Activated T-cell treated with anti-CD3 and anti-CD28 coated beads, Interleukin-2, amount 50 U/mL, for 72 hours (primary cell): Measurements from ENCODE around the gene NKX6-2. TPM values are rescaled to one million over a fixed set of nuclear protein-coding genes. Genes with fewer than 3 reads are reported as not detected.

ENCODE experiments used
- ATAC-seq, 2 donors: fragments of 150-1000 bp; cut with Tn5 transposase; replicated peaks in 1 of 2; 2 replicates each; pipeline ENCODE4 v1.10.0; 2021; ENCODE audit warnings: moderate library complexity in 2 of 2, mild to moderate bottlenecking in 1 of 2
- DNase-seq, 2 donors: peaks; one replicate each; pipeline ENCODE4 v3.0.0; 2021 to 2022; ENCODE audit warnings: mixed read lengths in 1 of 2
- H3K27ac Mint-ChIP-seq: one replicate; pipeline ENCODE4 v1.8.0; 2022; ENCODE audit warnings: mild to moderate bottlenecking, moderate library complexity, mixed read lengths
- H3K27me3 Mint-ChIP-seq: one replicate; pipeline ENCODE4 v1.8.0; 2022; ENCODE audit warnings: low read depth, mixed read lengths
- H3K36me3 Mint-ChIP-seq, 2 donors: one replicate each; pipeline ENCODE4 v1.8.0; 2022; ENCODE audit warnings: mixed read lengths in 2 of 2, mild to moderate bottlenecking in 1 of 2; ENCODE audit not compliant: insufficient read depth in 2 of 2
- H3K4me1 Mint-ChIP-seq: one replicate; pipeline ENCODE4 v1.8.0; 2022; ENCODE audit warnings: low read depth, mixed read lengths
- H3K4me3 Mint-ChIP-seq, 2 donors: one replicate each; pipeline ENCODE4 v1.8.0; 2022; ENCODE audit warnings: mild to moderate bottlenecking in 2 of 2, mixed read lengths in 2 of 2, moderate library complexity in 2 of 2
- H3K9me3 Mint-ChIP-seq, 2 donors: one replicate each; pipeline ENCODE4 v1.8.0; 2022; ENCODE audit warnings: mixed read lengths in 2 of 2
- total RNA-seq, 2 donors: library from RNA; stranded (reverse); gene quantifications; one replicate each; pipeline ENCODE4 v1.2.3, GENCODE V29; 2022

Gene NKX6-2
- total RNA-seq, 2 donors from 2014 or later: not detected

DNA sequence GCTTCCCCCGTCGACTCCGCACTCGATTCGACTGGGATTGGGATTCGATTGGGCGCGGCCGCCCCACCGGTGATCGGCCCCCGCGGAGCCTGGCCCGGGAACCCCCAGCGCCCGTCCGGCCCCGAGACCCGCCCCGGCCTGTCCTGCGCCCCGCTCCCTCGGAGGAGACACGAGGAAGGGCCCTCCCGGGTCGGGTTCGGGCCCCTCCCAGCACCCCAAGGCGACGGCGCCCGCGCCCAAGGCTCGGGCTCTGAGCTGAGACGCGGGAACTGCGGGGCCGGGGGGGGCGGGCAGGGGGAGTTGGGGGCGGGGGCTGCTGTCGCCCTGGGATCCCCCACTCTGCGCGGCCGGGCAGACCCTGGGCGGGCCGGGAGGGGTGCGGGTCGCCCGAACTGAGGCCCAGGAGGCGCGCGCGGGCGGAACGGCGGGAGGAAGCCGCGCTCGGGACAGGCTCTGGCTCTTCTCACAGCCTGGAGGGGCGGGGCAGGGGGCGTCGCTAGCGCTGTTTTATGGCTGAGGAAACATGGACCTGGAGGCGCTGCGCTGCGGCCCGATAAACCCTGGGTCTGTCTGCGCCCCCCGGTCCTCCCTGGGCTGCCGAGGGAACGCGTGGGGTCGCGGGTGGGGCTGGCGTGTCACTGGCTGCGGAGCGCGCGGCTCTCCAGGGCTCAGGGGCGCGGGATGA, 1.7 kb upstream of the NKX6-2 start:
- DNase-seq (no peak), ATAC-seq (no peak)
- Mint-ChIP-seq H3K9me3 (no peaks in the 10 kb centered on the region), H3K27ac (no peak overlapping the region), H3K4me1 (no peaks in the 10 kb centered on the region), H3K36me3 (no peaks in the 10 kb centered on the region), H3K4me3 (no peak overlapping the region), H3K27me3 (peaks cover 6% of the 10 kb centered on the region)

- Mint-ChIP-seq H3K27ac (no peak overlapping the region), H3K9me3 (no peaks in the 10 kb centered on the region), H3K4me3 (no peak overlapping the region), H3K27me3 (peaks cover 6% of the 10 kb centered on the region), H3K36me3 (peaks cover 0 to 1% of the 10 kb centered on the region in 2 donors), H3K4me1 (no peaks in the 10 kb centered on the region)
- ATAC-seq (no peak), DNase-seq (no peak)
These were observed 1.0 kb upstream of the NKX6-2 start for GRCh38 chr10:132786884-132787494.

- ATAC-seq (no peak), DNase-seq (no peak)
- Mint-ChIP-seq H3K4me3 (no peak overlapping the region), H3K36me3 (peaks cover 0 to 4% of the 10 kb centered on the region in 2 donors), H3K27ac (no peak overlapping the region), H3K4me1 (no peaks in the 10 kb centered on the region), H3K9me3 (no peaks in the 10 kb centered on the region), H3K27me3 (peaks cover 6% of the 10 kb centered on the region)
These were observed 533 bp upstream of the NKX6-2 start for GRCh38 chr10:132786476-132786883.

GRCh38 chr10:132784866-132785722, 853 bp downstream of the NKX6-2 start:
- H3K4me3 Mint-ChIP-seq: no peak overlapping the region
- no peaks in the 10 kb centered on the region for H3K4me1 Mint-ChIP-seq
- no peak overlapping the region for H3K27ac Mint-ChIP-seq
- peak in 1 of 2 donors; percentile 17 for ATAC-seq
- no peaks in the 10 kb centered on the region for H3K9me3 Mint-ChIP-seq
- peaks cover 6% of the 10 kb centered on the region for H3K27me3 Mint-ChIP-seq
- no peak for DNase-seq
- peaks cover 0 to 4% of the 10 kb centered on the region in 2 donors for H3K36me3 Mint-ChIP-seq

DNA sequence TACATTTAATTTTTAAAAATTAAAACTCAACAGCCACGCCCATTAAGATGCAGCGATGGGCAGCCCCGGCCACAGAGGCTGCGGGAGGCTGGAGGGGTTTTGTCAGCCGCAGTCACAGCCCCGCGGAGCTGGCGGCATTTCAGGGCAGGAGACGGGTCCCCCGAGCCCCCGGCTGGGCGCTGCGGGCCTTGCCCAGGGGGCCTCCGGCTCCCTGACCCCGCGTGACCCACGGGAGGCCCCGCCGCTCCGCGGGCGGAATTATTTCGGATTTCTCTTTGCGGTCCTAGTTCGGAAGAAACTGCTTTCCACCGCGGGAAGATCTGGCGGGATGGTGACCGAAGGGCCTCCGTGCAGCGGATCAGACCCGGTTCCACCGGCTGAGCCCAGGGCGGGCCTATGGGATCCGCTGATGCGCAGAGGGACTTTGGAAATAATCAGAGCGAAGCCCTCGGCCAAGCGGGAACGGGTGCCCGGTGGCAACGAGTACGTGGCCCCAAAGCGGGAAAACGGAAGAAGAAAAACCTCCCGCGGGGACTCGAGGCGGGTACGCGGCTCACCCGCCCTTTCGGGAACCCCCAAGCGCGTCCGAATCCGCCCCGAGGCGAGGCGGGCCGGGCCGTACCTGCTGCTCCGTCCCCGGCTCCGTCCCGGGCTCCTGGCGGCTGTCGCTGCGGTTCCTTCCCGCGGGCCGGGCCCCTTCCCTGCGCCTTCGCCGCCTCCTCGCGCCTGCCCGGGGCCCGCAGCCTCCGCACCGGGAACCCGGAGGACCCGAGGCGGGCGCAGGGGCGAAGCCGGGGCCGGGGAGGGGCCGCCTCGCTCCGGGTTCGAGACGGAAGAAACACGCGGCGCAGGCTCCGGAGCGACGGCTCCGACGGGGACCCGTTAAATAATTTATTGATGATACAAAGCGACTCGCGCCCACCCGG, 1.7 kb downstream of the NKX6-2 start:
- ATAC-seq: no peak

DNA sequence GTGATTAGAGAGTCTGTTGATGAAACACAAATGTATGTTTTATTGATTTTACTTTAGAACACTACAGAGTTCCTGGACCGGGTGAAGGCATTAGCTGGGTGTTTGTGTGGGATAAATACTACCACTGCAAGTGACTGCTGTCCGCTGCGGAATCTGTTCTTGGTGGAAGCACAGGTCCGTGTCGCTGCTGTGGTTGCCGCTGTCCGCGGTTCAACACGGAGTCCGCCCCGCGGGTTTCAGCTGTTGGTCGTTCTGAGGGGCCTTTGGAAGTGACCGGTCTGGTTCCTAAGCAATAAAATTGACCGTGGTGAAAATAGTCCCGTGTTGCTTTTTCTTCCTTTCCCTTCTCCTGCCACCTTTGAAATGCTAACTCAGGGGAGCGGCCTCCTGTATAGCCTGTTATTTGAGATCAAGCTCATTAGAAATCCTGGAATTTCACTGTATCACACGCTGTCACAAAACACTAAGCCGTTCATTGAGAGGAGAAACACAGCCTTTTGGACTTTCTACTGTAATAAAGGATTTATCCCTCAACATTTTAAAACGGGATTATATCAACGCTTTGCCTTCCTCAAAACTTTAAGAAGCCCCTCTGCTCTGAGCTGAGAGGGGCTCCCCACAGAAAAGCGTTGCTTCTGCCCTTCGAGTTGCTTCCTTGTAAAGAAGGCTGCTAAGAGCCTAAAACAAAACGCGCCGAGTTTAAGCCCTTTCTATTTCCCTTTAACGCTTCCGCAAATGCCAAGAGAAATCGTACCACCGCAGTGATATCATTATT, 2.6 kb downstream of the NKX6-2 start:
- Mint-ChIP-seq H3K4me3 (no peak overlapping the region), H3K4me1 (no peaks in the 10 kb centered on the region), H3K27ac (no peak overlapping the region), H3K9me3 (no peaks in the 10 kb centered on the region), H3K36me3 (peaks cover 0 to 4% of the 10 kb centered on the region in 2 donors), H3K27me3 (no peaks in the 10 kb centered on the region)
- no peak for ATAC-seq
- no peak for DNase-seq

More for the DNA sequence above, 1.7 kb downstream of the NKX6-2 start:
- Mint-ChIP-seq H3K36me3 (peaks cover 0 to 4% of the 10 kb centered on the region in 2 donors), H3K4me1 (no peaks in the 10 kb centered on the region), H3K27ac (no peak overlapping the region), H3K9me3 (no peaks in the 10 kb centered on the region), H3K4me3 (no peak overlapping the region), H3K27me3 (no peaks in the 10 kb centered on the region)
- no peak for DNase-seq

DNA sequence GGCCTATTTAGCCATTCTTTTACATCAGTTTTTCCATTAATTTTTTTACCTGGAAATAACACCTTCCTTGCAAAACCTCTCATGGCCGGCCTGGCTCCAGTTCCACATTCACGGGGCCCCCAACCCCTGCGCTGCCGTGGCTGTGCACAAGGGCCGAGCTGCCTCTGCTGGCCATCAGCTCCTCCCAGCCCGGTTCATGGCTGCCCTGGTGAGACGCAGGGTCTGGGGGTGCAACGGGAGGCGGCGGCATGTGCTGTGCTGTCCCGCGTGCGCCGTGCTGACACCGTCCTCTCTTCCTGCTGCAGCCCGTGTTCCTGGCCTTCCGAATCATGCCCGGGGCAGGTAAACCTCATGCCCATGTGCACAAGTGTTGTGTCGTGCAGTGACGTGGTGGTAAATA, 4.4 kb downstream of the NKX6-2 start:
- no peak overlapping the region for H3K4me3 Mint-ChIP-seq
- no peaks in the 10 kb centered on the region for H3K27me3 Mint-ChIP-seq
- ATAC-seq (no peak), DNase-seq (no peak)
- no peaks in the 10 kb centered on the region for H3K9me3 Mint-ChIP-seq
- H3K4me1 Mint-ChIP-seq: no peaks in the 10 kb centered on the region
- H3K27ac Mint-ChIP-seq: no peak overlapping the region
- peaks cover 0 to 4% of the 10 kb centered on the region in 2 donors for H3K36me3 Mint-ChIP-seq

GRCh38 chr10:132780356-132780755, 5.6 kb downstream of the NKX6-2 start:
- Mint-ChIP-seq H3K27me3 (no peaks in the 10 kb centered on the region), H3K9me3 (no peaks in the 10 kb centered on the region), H3K4me1 (no peaks in the 10 kb centered on the region), H3K36me3 (peaks cover 0 to 4% of the 10 kb centered on the region in 2 donors), H3K27ac (no peak overlapping the region), H3K4me3 (no peak overlapping the region)
- no peak for DNase-seq
- ATAC-seq: no peak

- Mint-ChIP-seq H3K4me1 (no peaks in the 10 kb centered on the region), H3K4me3 (no peak overlapping the region), H3K27me3 (no peaks in the 10 kb centered on the region), H3K27ac (no peak overlapping the region), H3K36me3 (peaks cover 0 to 4% of the 10 kb centered on the region in 2 donors), H3K9me3 (no peaks in the 10 kb centered on the region)
- DNase-seq: no peak
- no peak for ATAC-seq
These were observed 6.2 kb downstream of the NKX6-2 start for GRCh38 chr10:132779549-132780294.

GRCh38 chr10:132777441-132777840, 8.5 kb downstream of the NKX6-2 start:
- no peaks in the 10 kb centered on the region for H3K9me3 Mint-ChIP-seq

DNA sequence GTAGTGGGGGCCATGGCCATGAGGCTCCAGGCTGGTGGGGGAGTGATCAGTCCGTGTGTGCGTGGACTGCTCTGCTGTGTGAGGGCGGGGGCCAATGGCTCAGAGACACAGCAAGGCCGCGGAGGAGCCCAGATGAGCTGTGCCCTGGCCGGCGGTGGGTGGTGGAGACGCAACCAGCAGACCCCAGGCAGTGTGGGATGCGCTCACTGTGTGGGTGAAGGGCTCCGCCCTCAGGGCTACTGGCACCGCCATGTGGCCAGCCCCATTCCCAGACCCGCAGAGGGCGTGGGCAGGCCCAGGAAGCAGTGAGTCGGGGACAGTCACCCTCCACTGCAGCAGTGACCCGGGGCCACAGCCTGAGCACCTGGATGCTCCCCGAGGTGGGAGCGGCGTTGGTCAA, 9.1 kb downstream of the NKX6-2 start:
- Mint-ChIP-seq H3K27ac (no peak overlapping the region), H3K9me3 (no peaks in the 10 kb centered on the region), H3K4me3 (no peak overlapping the region), H3K4me1 (no peaks in the 10 kb centered on the region), H3K36me3 (peaks cover 0 to 2% of the 10 kb centered on the region in 2 donors), H3K27me3 (no peaks in the 10 kb centered on the region)
- ATAC-seq (no peak), DNase-seq (no peak)

More at GRCh38 chr10:132777441-132777840, 8.5 kb downstream of the NKX6-2 start:
- Mint-ChIP-seq H3K4me3 (no peak overlapping the region), H3K27me3 (no peaks in the 10 kb centered on the region), H3K4me1 (no peaks in the 10 kb centered on the region), H3K36me3 (peaks cover 0 to 4% of the 10 kb centered on the region in 2 donors), H3K27ac (no peak overlapping the region)
- ATAC-seq (no peak), DNase-seq (no peak)
